D721Med (cell line): ENCODE results near the gene C1orf210.

Source experiments
- DNase-seq: peaks from one replicate; pipeline ENCODE4 v3.0.0; 2011; ENCODE audit warnings: low spot score; ENCODE audit not compliant: insufficient read length
- FAIRE-seq: peaks from 2 replicates; lab custom pipeline; 2011; peaks lifted over from hg19 to GRCh38; lab: Jason Lieb, UNC
- CTCF ChIP-seq: IDR thresholded peaks from 2 replicates; pipeline ENCODE4 v1.5.1; 2012; ENCODE audit warnings: mild to moderate bottlenecking, control low read depth; ENCODE audit not compliant: insufficient read depth; ENCODE audit errors: missing control alignments

Gene C1orf210

GRCh38 chr1:43256675-43257570, 28.5 kb downstream of the C1orf210 start:
- TF ChIP-seq CTCF: no peak
- FAIRE-seq (no peak), DNase-seq (no peak)

- no peak for DNase-seq
- no peak for TF ChIP-seq CTCF
- FAIRE-seq: no peak
Measured at GRCh38 chr1:43255438-43256210, 29.8 kb downstream of the C1orf210 start.

- DNase-seq (no peak), FAIRE-seq (no peak)
- TF ChIP-seq CTCF: no peak
Measured at GRCh38 chr1:43253876-43254275, 31.5 kb downstream of the C1orf210 start.

GRCh38 chr1:43253173-43253572, 32.2 kb downstream of the C1orf210 start:
- DNase-seq: no peak
- TF ChIP-seq CTCF: no peak
- FAIRE-seq: no peak

GRCh38 chr1:43252225-43252624, 33.2 kb downstream of the C1orf210 start:
- DNase-seq (no peak), FAIRE-seq (no peak)
- no peak for TF ChIP-seq CTCF

GRCh38 chr1:43251024-43251423, 34.4 kb downstream of the C1orf210 start:
- FAIRE-seq (no peak), DNase-seq (no peak)
- TF ChIP-seq CTCF: no peak
